Measurements from ENCODE around the gene SLC7A1.

GRCh38 chr13:29570051-29570654, 25.3 kb downstream of the SLC7A1 start:
- TF ChIP-seq CTCF (IDR thresholded peaks at IDR 0.05) (no peak), POLR2A (IDR thresholded peaks at IDR 0.05) (no peak), POLR2AphosphoS5 (IDR thresholded peaks at IDR 0.05) (no peak), EP300 (IDR thresholded peaks at IDR 0.05) (no peak)

Measured in upper lobe of left lung (tissue), 4 donors.